ENCODE results near the gene NT5DC2.

DNA sequence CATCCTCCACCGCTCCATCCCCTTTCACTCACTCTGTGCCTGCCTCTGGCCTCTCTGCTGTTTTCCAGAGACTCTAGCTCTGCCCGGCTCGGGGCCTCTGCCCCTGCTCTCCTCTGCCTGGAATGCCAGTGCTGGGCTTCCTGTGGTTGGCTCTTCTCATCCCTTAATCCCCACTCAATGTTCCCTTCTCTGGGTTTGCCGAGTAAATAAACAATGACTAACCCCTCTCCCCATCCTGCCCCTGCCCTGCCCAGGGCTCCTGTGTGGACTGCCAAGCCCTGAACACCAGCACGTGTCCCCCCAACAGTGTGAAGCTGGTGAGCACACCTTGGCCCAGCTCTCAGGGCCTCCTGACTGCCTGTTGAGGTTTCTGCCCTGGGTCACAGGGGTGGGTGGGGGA is 26.3 kb downstream of the NT5DC2 start:
- no peak for TF ChIP-seq EZH2 (IDR thresholded peaks at IDR 0.05; ENCODE audit: borderline replicate concordance, control insufficient read depth, low read depth, low read length)
- no peak for TF ChIP-seq SIN3A (IDR thresholded peaks at IDR 0.05; ENCODE audit: low read depth, low read length)
- TF ChIP-seq ESRRA (IDR thresholded peaks at IDR 0.05; ENCODE audit: low read length): no peak
